ENCODE measurements around the gene TGFBR3.

DNA sequence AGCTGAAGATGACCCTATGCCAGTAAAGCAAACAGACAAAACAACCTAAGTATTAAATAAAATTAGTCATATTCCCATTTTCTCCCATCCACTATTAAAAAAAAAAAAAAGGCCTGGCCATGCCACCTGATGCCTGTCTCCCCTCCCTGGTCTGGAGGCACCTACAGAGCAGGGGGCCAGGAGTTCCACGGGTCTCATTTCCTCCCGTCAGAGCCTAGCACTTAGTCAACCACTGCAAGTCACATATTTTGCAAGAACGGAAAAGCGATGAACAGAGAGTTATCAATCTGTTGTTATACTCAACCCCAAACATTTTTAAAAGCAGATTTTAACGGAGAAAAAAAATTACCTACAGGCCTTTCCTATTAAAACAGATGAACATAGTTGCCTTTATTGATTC, 59.3 kb downstream of the TGFBR3 start:
- TF ChIP-seq CTCF (IDR thresholded peaks at IDR 0.05; ENCODE audit: borderline replicate concordance, extremely low read depth, low read length, poor library complexity, severe bottlenecking) (no peak), EZH2 (IDR thresholded peaks at IDR 0.05; ENCODE audit: borderline replicate concordance, low read depth, low read length, severe bottlenecking) (no peak)

Measured in DND-41 (cell line).